ENCODE measurements around the gene ATG7.
A peak's percentile ranks its signal among the peaks of the same experiment; 100 is the strongest.
"Not testable (repeated sequence)": the region's sequence is repeated elsewhere in the genome, so short reads cannot be mapped to it uniquely, and the experiment has no call there.

Gene ATG7

DNA sequence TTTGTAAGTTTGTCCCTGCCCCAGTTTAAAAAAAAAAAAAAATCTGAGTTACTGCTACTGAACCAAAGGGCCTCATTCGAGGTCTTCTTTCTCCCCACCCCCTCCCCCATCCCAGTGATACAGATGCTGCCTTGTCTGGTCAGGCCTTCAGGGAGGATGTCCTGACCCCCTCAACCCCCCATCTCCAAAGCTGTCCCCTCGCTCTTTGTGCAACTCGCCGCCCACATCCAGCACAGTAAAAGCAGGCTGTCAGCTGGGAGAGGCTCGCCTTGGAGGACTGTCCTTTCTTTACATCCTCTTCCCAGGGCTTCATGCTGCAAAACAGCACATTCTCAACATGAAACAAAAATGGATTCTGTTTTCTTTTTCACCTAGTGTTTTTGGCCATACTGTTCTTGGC lies 238.2 kb downstream of the ATG7 start:
- TF ChIP-seq, protein P1, sequence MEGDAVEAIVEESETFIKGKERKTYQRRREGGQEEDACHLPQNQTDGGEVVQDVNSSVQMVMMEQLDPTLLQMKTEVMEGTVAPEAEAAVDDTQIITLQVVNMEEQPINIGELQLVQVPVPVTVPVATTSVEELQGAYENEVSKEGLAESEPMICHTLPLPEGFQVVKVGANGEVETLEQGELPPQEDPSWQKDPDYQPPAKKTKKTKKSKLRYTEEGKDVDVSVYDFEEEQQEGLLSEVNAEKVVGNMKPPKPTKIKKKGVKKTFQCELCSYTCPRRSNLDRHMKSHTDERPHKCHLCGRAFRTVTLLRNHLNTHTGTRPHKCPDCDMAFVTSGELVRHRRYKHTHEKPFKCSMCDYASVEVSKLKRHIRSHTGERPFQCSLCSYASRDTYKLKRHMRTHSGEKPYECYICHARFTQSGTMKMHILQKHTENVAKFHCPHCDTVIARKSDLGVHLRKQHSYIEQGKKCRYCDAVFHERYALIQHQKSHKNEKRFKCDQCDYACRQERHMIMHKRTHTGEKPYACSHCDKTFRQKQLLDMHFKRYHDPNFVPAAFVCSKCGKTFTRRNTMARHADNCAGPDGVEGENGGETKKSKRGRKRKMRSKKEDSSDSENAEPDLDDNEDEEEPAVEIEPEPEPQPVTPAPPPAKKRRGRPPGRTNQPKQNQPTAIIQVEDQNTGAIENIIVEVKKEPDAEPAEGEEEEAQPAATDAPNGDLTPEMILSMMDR (IDR thresholded peaks at IDR 0.05; ENCODE audit: low read depth, low read length, missing control alignments), result no peak
- no peak overlapping the region for H3K4me3 ChIP-seq (ENCODE audit: low read depth, low read length)
- in situ Hi-C loops (cut with HindIII; ENCODE audit: low pct_ligation_motif_present, low sequenced_read_pairs), result no loop called here
- H3K27ac ChIP-seq, result peak overlapping the region; percentile 74
- no peaks in the 10 kb centered on the region for H3K27me3 ChIP-seq (replicated peaks)
- DNase-seq, result no peak
- H3K36me3 ChIP-seq (replicated peaks), result no peaks in the 10 kb centered on the region

DNA sequence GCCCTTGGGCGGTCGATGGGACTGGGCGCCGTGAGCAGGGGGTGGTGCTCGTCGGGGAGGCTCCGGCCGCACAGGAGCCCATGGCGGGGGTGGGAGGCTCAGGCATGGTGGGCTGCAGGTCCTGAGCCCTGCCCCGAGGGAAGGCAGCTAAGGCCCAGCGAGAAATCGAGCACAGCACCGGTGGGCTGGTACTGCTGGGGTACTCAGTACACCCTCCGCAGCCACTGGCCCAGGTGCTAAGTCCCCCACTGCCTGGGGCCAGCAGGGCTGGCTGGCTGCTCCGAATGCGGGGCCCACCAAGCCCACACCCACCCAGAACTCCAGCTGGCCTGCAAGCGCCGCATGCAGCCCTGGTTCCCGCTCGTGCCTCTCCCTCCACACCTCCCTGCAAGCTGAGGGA lies 239.4 kb downstream of the ATG7 start:
- H3K36me3 ChIP-seq (replicated peaks); H3K4me3 ChIP-seq (ENCODE audit: low read depth, low read length); in situ Hi-C loops (cut with HindIII; ENCODE audit: low pct_ligation_motif_present, low sequenced_read_pairs); H3K27ac ChIP-seq; DNase-seq; H3K27me3 ChIP-seq (replicated peaks): not testable (repeated sequence)

DNA sequence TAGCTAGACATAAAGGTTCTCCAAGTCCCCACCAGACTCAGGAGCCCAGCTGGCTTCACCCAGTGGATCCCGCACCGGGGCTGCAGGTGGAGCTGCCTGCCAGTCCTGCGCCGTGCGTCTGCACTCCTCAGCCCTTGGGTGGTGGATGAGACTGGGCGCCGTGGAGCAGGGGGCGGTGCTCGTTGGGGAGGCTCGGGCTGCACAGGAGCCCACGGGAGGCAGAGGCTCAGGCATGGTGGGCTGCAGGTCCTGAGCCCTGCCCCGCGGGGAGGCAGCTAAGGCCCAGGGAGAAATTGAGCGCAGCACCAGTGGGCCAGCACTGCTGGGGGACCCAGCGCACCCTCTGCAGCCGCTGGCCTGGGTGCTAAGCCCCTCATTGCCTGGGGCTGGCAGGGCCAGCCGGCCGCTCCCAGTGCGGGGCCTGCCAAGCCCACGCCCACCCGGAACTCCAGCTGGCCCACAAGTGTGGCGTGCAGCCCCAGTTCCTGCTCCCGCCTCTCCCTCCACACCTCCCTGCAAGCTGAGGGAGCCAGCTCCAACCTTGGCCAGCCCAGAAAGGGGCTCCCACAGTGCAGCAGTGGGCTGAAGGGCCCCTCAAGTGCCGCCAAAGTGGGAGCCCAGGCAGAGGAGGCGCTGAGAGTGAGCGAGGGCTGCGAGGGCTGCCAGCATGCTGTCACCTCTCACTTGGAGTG lies 241.1 kb downstream of the ATG7 start:
- in situ Hi-C loops (cut with HindIII; ENCODE audit: low pct_ligation_motif_present, low sequenced_read_pairs), result not testable (repeated sequence)

DNA sequence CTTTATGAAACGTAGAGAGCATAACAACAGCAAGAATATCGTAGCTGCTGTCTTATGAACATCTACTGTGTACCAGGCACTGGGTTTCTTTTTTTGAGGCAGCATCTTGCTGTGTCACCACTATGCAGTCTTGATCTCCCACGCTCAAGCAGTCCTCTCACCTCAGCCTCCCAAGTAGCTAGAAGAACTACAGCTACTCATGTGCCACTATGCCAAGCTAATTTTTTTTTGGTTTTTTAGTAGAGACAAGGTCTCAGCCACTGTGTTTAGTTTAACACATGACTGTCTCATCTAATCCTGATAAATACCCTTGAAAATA lies 241.6 kb downstream of the ATG7 start:
- DNase-seq, result no peak
- TF ChIP-seq, protein P1 (IDR thresholded peaks at IDR 0.05; ENCODE audit: low read depth, low read length, missing control alignments), result no peak
- no peaks in the 10 kb centered on the region for H3K36me3 ChIP-seq (replicated peaks)
- H3K4me3 ChIP-seq (ENCODE audit: low read depth, low read length), result no peak overlapping the region
- in situ Hi-C loops (cut with HindIII; ENCODE audit: low pct_ligation_motif_present, low sequenced_read_pairs), result no loop called here
- peak overlapping the region; percentile 92 for H3K27ac ChIP-seq
- H3K27me3 ChIP-seq (replicated peaks), result no peaks in the 10 kb centered on the region

More for the DNA sequence above, 241.1 kb downstream of the ATG7 start:
- not testable (repeated sequence) for H3K27me3 ChIP-seq (replicated peaks); H3K4me3 ChIP-seq (ENCODE audit: low read depth, low read length); DNase-seq; H3K36me3 ChIP-seq (replicated peaks)
- peak overlapping the region; percentile 92 for H3K27ac ChIP-seq

DNA sequence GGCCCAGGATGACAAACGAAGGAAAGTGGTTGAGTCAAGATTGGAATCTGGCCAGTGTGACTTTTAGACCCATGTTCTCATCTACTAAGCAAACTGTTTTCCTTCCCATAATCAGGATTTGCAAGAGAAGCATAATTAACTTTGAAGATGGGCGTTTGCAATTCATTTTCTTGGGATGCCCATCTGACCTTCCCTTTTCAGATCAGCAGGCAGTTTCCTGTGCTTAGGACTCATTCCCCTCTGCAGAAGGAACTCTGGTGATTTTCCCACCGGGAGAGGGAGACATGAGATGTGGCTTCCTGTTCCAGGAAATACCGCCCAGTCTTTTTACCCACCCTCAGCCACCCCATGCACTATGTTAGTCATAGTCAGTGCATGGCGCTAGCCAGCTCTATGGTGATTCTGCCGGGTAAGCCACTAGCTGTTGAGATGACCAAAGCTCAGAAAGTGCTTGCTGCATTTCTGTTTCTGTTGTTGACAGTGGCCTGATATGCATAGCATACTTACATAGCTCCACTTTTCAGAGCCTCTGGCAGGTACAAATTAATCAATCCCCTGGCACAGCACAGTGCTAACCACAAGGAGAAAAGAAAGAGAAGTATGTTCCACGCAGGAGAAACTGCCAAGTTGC lies 242.1 kb downstream of the ATG7 start:
- in situ Hi-C loops (cut with HindIII; ENCODE audit: low pct_ligation_motif_present, low sequenced_read_pairs), result no loop called here
- peak overlapping the region; percentile 92 for H3K27ac ChIP-seq
- no peaks in the 10 kb centered on the region for H3K27me3 ChIP-seq (replicated peaks)
- H3K36me3 ChIP-seq (replicated peaks), result no peaks in the 10 kb centered on the region
- H3K4me3 ChIP-seq (ENCODE audit: low read depth, low read length), result no peak overlapping the region
- peak; percentile 91 for DNase-seq
- TF ChIP-seq, protein P1 (IDR thresholded peaks at IDR 0.05; ENCODE audit: low read depth, low read length, missing control alignments), result no peak

DNA sequence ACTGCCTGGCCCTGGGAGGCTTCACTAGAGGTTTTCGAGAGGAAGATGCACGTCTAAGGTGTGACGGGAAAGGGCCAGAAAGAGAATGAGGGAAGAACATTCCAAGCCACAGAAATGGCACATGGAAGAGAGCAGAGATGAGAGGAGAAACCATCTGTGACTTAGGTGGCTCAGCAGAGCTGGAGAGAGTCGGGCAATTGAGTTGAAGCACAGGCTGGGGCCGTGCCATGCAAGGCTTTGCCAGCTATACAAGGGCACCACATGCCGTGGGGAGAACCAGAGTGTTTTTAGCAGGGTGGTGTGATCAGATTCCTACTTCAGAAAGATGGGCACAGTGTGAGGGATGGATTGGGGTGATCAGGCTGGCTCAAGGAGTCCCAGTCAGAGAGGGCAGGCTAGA lies 245.4 kb downstream of the ATG7 start:
- DNase-seq, result no peak
- no peak overlapping the region for H3K27ac ChIP-seq

More for the DNA sequence above, 245.4 kb downstream of the ATG7 start:
- in situ Hi-C loops (cut with HindIII; ENCODE audit: low pct_ligation_motif_present, low sequenced_read_pairs), result no loop called here
- Histone ChIP-seq H3K4me3 (ENCODE audit: low read depth, low read length) (no peak overlapping the region), H3K36me3 (replicated peaks) (no peaks in the 10 kb centered on the region), H3K27me3 (replicated peaks) (no peaks in the 10 kb centered on the region)
- TF ChIP-seq, protein P1 (IDR thresholded peaks at IDR 0.05; ENCODE audit: low read depth, low read length, missing control alignments), result no peak
